HepG2 (cell line): ENCODE data around the gene TBC1D5. TPM values are rescaled to one million over a fixed set of nuclear protein-coding genes. Genes with fewer than 3 reads are reported as not detected.

Experiments used
- ATAC-seq: fragments of 200-7000 bp; cut with Tn5 transposase; 3 replicates; pipeline ENCODE4 v1.9.1; 2020; ENCODE audit warnings: mild to moderate bottlenecking, moderate library complexity
- BruUV-seq: library from RNA; stranded (reverse); fragments of 400-500 nt; replicated peaks from 2 replicates; lab custom pipeline; 2021; lab: Mats Ljungman, UMichigan
- CTCF ChIA-PET: fragments of 300-600 bp; formaldehyde crosslinking; extraction: SDS; loops from one replicate; lab custom pipeline; 2021; ENCODE audit warnings: low total read pairs, inconsistent platforms, low intra/inter-chr PET ratio; lab: Yijun Ruan, JAX
- POLR2A ChIA-PET: fragments of 350-600 bp; sonication (Branson Sonifier 250); formaldehyde crosslinking; loops from one replicate; lab custom pipeline; 2020; ENCODE audit warnings: antibody characterized with exemption, inconsistent platforms; lab: Yijun Ruan, JAX
- DNase-seq: peaks from one replicate; pipeline ENCODE4 v3.0.0-alpha.2; 2015; ENCODE audit warnings: low spot score
- FAIRE-seq: peaks from 3 replicates; lab custom pipeline; 2011; peaks lifted over from hg19 to GRCh38; lab: Jason Lieb, UNC
- H2AFZ ChIP-seq: one replicate; pipeline ENCODE4 v1.6.1; 2011; ENCODE audit warnings: low read length, inconsistent platforms
- H3K27ac ChIP-seq: fragments of 300-600 bp; 3 replicates; pipeline ENCODE4 v1.8.0; 2011; ENCODE audit warnings: mixed run types, mild to moderate bottlenecking, mixed read lengths, low read length, inconsistent platforms; ENCODE audit not compliant: insufficient read depth; ENCODE audit errors: extremely low read length
- H3K27me3 ChIP-seq, 2 experiments: fragments of 200-600 bp in 1 of 2; 2 replicates in 1 of 2; 3 replicates in 1 of 2; pipeline versions ENCODE4 v1.6.0 to v1.8.0; 2011; ENCODE audit warnings: low read length in 2 of 2, mild to moderate bottlenecking in 2 of 2, moderate library complexity in 2 of 2, inconsistent platforms in 1 of 2; ENCODE audit not compliant: insufficient read depth in 2 of 2, control insufficient read depth in 1 of 2
- H3K36me3 ChIP-seq, 2 experiments: fragments of 200-600 bp in 1 of 2; replicated peaks in 1 of 2; 2 replicates in 1 of 2; 3 replicates in 1 of 2; pipeline versions ENCODE4 v1.5.1 to v1.8.0; 2011; ENCODE audit warnings: low read length in 2 of 2, inconsistent platforms in 1 of 2; ENCODE audit not compliant: insufficient read depth in 2 of 2, control insufficient read depth in 1 of 2
- H3K4me1 ChIP-seq: 2 replicates; pipeline ENCODE4 v1.5.1; 2012; ENCODE audit warnings: low read length, inconsistent platforms; ENCODE audit not compliant: insufficient read depth
- H3K4me2 ChIP-seq: 2 replicates; pipeline ENCODE4 v1.6.0; 2011; ENCODE audit warnings: low read depth, low read length, inconsistent platforms
- H3K4me3 ChIP-seq, 3 experiments: fragments of 200-600 bp in 1 of 3; sonication (generic), shearing (Covaris generic) in 1 of 3; replicated peaks in 1 of 3; 2 replicates each; pipeline ENCODE4 v1.5.1; 2011 to 2016; ENCODE audit warnings: low read length in 3 of 3, inconsistent platforms in 2 of 3, low read depth in 2 of 3, mild to moderate bottlenecking in 2 of 3, control low read depth in 1 of 3, mixed read lengths in 1 of 3; ENCODE audit not compliant: insufficient read depth in 1 of 3
- H3K79me2 ChIP-seq: one replicate; pipeline ENCODE4 v1.6.1; 2011; ENCODE audit warnings: low read length, inconsistent platforms; ENCODE audit not compliant: insufficient read depth
- H3K9ac ChIP-seq: 2 replicates; pipeline ENCODE4 v1.6.0; 2011; ENCODE audit warnings: mild to moderate bottlenecking, low read depth, low read length, inconsistent platforms; ENCODE audit not compliant: insufficient read depth
- H3K9me3 ChIP-seq: 2 replicates; pipeline ENCODE4 v1.5.1; 2012; ENCODE audit warnings: mild to moderate bottlenecking, low read length
- H4K20me1 ChIP-seq: 2 replicates; pipeline ENCODE4 v1.6.0; 2011; ENCODE audit warnings: inconsistent platforms, mild to moderate bottlenecking, low read length, moderate library complexity; ENCODE audit not compliant: insufficient read depth
- ASH2L ChIP-seq: fragments of 300-600, 200-600 bp; sonication (generic); IDR thresholded peaks from 2 replicates; pipeline ENCODE4 v1.7.0; 2017; ENCODE audit warnings: low read depth, mild to moderate bottlenecking, moderate library complexity, mixed read lengths, low read length; ENCODE audit not compliant: insufficient read length
- EED ChIP-seq: sonication (generic); formaldehyde crosslinking; IDR thresholded peaks from 2 replicates; pipeline ENCODE4 v1.5.0; 2020; ENCODE audit warnings: mild to moderate bottlenecking, missing genetic modification reagents
- HIVEP1 ChIP-seq: sonication (generic); formaldehyde crosslinking; IDR thresholded peaks from 2 replicates; pipeline ENCODE4 v1.4.0; 2020; ENCODE audit warnings: mild to moderate bottlenecking, missing genetic modification reagents
- MAZ ChIP-seq, 2 experiments: sonication (generic) in 1 of 2; formaldehyde crosslinking in 1 of 2; IDR thresholded peaks; 2 replicates each; pipeline versions ENCODE4 v1.5.0 to v1.6.1; 2012 to 2020; ENCODE audit warnings: low read depth in 2 of 2, mild to moderate bottlenecking in 2 of 2, borderline replicate concordance in 1 of 2, improper control_type of control experiment in 1 of 2, low read length in 1 of 2, missing genetic modification reagents in 1 of 2, moderate library complexity in 1 of 2
- NFE2L1 ChIP-seq: sonication (generic); formaldehyde crosslinking; IDR thresholded peaks from 2 replicates; pipeline ENCODE4 v1.4.0; 2020; ENCODE audit warnings: missing genetic modification reagents, mild to moderate bottlenecking, borderline replicate concordance
- NRL ChIP-seq: sonication (generic); formaldehyde crosslinking; IDR thresholded peaks from 2 replicates; pipeline ENCODE4 v1.5.0; 2020; ENCODE audit warnings: missing genetic modification reagents, mild to moderate bottlenecking, moderate library complexity, borderline replicate concordance
- PCBP1 ChIP-seq: fragments of 200-400 bp; formaldehyde crosslinking; IDR thresholded peaks from 2 replicates; pipeline ENCODE4 v1.6.1; 2017; ENCODE audit warnings: mild to moderate bottlenecking, low read depth, low read length, borderline replicate concordance
- SMARCC2 ChIP-seq: fragments of 450-650 bp; IDR thresholded peaks from 2 replicates; pipeline ENCODE4 v1.6.1; 2017; ENCODE audit warnings: antibody characterized with exemption, mild to moderate bottlenecking
- ZNF337 ChIP-seq: sonication (generic); formaldehyde crosslinking; IDR thresholded peaks from 2 replicates; pipeline ENCODE4 v1.5.1; 2020; ENCODE audit warnings: missing genetic modification reagents, low read depth, mild to moderate bottlenecking, borderline replicate concordance
- ZNF552 ChIP-seq: sonication (generic); formaldehyde crosslinking; IDR thresholded peaks from 2 replicates; pipeline ENCODE4 v1.9.0; 2022; ENCODE audit warnings: missing genetic modification reagents, mild to moderate bottlenecking, borderline replicate concordance
- WGBS: methylation state at CpG from one replicate; pipeline ENCODE4 v1.1.6; 2017; ENCODE audit warnings: low lambda C conversion rate; 5-methylcytosine and 5-hydroxymethylcytosine counted together
- in situ Hi-C: cut with HindIII; loops from 2 replicates; pipeline ENCODE4 v1.10.0; 2017; ENCODE audit warnings: low pct_unique_long_range_greater_than_20kb; ENCODE audit not compliant: extremely low pct_ligation_motif_present
- intact Hi-C: fragments of 100-400 bp; cut with micrococcal nuclease; formaldehyde crosslinking; loops from one replicate; pipeline ENCODE4 v1.10.0; 2022; ENCODE audit not compliant: unreplicated experiment
- polyA plus RNA-seq, 8 experiments: library from polyadenylated mRNA; depleted of rRNA in 3 of 8; stranded (reverse) in 7 of 8; unstranded in 1 of 8; fragments of >200 nt; fragmentation: Illumina TruSeq in 4 of 8; extraction: Trizol in 4 of 8; gene quantifications; 2 replicates each; pipeline versions ENCODE4 v1.2.1 to v1.2.3, GENCODE V29; 2011 to 2016; ENCODE audit warnings: low read depth in 4 of 8, missing spikeins in 1 of 8, mixed read lengths in 1 of 8; ENCODE audit not compliant: insufficient read depth in 1 of 8
- total RNA-seq, 5 experiments: library from RNA; depleted of rRNA; stranded (reverse); fragments of >200 nt; fragmentation: Illumina TruSeq; extraction: Trizol; gene quantifications; 2 replicates each; pipeline ENCODE4 v1.2.3, GENCODE V29; 2016; ENCODE audit warnings: low read depth in 1 of 5

The TBC1D5 gene
- total and polyA plus RNA-seq, 2 of the 13 experiments (the other 11 are each of a cell fraction or from before 2014, with no cell fraction given) = 19.2 to 33.3 TPM

DNA sequence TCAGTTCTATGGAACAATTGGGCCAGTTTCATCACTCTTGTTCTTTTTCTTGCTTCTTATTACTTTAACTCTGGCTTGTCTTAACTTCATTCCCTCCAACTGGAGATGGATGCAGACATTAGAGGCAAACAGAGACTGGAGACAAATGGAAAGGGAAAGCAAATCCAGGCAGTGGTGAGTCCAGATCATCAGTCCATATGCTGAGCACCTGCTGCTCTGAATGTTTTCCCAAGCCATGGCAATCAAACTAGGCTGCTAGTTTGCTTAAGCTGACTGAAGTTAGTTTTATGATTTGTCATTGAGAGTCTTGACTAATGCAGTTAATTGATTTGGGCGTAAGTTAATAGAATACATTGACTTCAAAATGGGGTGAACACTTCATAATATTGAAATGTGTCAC lies 41.0 kb upstream of the TBC1D5 start:
- no peaks in the 10 kb centered on the region for H3K27me3 ChIP-seq
- no peak overlapping the region for H3K27ac ChIP-seq
- no peak for TF ChIP-seq NFE2L1 (CRISPR knock-in tag)
- TF ChIP-seq ZNF337 = no peak
- no peak for TF ChIP-seq SMARCC2
- no peak for TF ChIP-seq EED (CRISPR knock-in tag)
- no peak for TF ChIP-seq HIVEP1
- TF ChIP-seq PCBP1 = no peak
- no peak for TF ChIP-seq NRL (CRISPR knock-in tag)
- TF ChIP-seq ZNF552 = no peak
- no peak for TF ChIP-seq ASH2L
- no peak for TF ChIP-seq MAZ (IDR thresholded peaks at IDR 0.05; ENCODE audit: borderline replicate concordance, low read depth, low read length)
- no peak for TF ChIP-seq MAZ (CRISPR knock-in tag; IDR thresholded peaks at IDR 0.05; ENCODE audit: low read depth)
- H3K79me2 ChIP-seq = no peaks in the 10 kb centered on the region
- H3K9ac ChIP-seq = no peak overlapping the region
- intact Hi-C loops = no loop called here
- no peaks in the 10 kb centered on the region for H4K20me1 ChIP-seq
- no peak overlapping the region for H2AFZ ChIP-seq
- no peaks in the 10 kb centered on the region for H3K36me3 ChIP-seq
- DNase-seq = no peak
- no peak overlapping the region for H3K4me2 ChIP-seq
- no peak for FAIRE-seq
- H3K4me3 ChIP-seq = no peak overlapping the region
- H3K9me3 ChIP-seq = no peaks in the 10 kb centered on the region
- CTCF ChIA-PET = no interaction called here
- BruUV-seq = no TSS peak
- ATAC-seq = no peak
- no peaks in the 10 kb centered on the region for H3K4me1 ChIP-seq
- WGBS = 40% methylated on average over 1 of the region's 1 CpG
- in situ Hi-C loops = no loop called here
- POLR2A ChIA-PET = no interaction called here
